CD4-positive, alpha-beta T cell treated with Interleukin-2 at 100 ng/mL for 4 hours (primary cell): ENCODE measurements around the gene LPIN2.
"Not testable (repeated sequence)": the region's sequence is repeated elsewhere in the genome, so short reads cannot be mapped to it uniquely, and the experiment has no call there.

ENCODE experiments used
- DNase-seq: peaks from one replicate; pipeline ENCODE4 v3.0.0-alpha.2; 2020; ENCODE audit warnings: low spot score

The LPIN2 gene

GRCh38 chr18:3007491-3007890 is 5.5 kb downstream of the LPIN2 start:
- DNase-seq = no peak

- DNase-seq = no peak
Measured at GRCh38 chr18:3005462-3005861, 7.5 kb downstream of the LPIN2 start.

DNA sequence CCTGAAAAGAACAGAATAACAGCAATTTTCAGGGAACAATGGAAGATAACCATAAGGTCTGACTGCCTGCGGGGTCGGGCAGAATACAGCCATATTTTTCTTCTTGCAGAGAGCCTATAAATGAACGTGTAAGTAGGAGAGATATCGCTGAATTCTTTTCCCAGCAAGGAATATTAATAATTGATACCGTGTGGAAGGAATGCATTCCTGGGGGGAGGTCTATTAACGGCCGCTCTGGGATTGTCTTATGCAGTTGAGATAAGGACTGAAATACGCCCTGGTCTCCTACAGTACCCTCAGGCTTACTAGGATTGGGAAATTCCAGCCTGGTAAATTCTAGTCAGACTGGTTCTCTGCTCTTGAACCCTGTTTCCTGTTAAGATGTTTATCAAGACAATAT is 9.2 kb downstream of the LPIN2 start:
- DNase-seq = not testable (repeated sequence)

DNA sequence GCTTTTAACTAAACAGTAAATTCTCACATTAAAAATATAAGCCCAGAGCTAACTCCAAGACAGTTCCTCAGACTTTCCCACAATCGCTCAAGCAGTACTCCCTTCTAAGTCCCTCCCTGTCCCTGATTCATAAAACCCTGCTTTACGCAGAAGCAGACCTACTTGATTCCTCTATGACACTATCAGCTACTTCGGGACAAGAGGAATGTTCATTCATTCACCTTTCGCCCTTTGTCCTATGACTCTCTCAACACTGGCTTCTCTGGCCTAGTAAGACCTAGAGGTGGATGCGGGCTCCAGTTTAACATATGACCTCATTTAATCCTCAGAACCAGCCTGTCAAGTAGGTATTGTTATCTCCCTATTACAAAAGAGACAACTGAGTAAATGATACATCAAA is 10.2 kb downstream of the LPIN2 start:
- no peak for DNase-seq

DNA sequence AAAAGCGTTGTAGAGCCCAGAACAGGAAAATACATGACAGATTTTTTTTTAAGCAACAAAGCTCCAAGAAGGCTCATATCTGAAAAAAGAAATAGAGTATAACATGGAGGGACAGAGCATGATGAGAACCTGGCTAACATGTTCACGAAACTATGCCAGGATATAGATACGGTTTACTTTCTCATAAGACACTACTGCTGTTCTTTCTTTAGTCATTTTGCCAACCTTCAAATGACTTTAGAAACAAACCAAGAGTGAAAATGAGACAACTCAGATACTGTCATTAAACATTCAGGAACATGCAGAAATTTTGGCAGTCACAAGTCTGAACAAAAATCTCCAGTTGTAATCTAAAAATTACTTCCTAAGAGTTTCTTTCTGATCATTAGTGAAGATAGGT is 14.3 kb downstream of the LPIN2 start:
- no peak for DNase-seq

- no peak for DNase-seq
Measured at GRCh38 chr18:2997846-2998564, 14.9 kb downstream of the LPIN2 start.

- no peak for DNase-seq
Measured at GRCh38 chr18:2997429-2997828, 15.5 kb downstream of the LPIN2 start.

DNA sequence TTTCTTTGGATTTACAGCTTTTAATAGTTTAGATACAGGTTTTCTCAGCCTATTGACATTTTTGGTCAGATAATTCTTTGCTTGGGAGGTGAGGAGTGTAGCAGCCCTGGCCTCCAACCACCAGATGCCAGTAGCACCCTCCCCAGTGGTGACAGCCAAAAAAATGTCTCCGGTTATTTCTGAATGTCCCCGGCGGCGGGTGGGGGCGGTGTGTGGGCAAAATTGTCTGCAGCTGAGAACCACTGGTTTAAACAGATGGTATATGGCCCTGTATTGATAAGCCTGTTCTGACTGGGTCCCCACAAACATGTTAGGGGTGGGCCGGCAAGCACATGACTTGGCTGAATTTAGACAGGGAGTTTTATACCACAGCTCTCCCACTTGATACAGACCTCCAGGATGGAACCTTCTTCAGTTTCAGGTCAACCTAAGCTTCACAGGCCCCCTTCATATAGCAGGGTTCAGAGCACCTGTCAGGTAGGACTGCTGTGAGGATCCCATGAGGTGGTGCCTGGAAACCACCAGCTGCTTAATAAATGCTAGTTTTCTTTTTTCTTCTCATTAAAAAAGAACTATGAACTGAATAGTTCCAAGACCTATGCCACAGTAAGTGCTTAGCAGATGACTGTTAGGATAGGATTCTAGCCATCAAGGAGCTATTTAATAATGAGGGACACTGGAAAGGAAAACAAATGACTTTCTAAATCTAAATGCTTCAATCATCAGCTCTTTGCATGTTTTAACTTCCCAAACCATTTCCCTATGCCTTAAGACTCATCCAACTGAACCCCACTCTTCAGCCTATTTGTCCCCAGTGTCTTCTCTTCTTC is 18.1 kb downstream of the LPIN2 start:
- DNase-seq = peak; percentile 77

GRCh38 chr18:2994020-2994589 is 18.8 kb downstream of the LPIN2 start:
- DNase-seq = no peak

DNA sequence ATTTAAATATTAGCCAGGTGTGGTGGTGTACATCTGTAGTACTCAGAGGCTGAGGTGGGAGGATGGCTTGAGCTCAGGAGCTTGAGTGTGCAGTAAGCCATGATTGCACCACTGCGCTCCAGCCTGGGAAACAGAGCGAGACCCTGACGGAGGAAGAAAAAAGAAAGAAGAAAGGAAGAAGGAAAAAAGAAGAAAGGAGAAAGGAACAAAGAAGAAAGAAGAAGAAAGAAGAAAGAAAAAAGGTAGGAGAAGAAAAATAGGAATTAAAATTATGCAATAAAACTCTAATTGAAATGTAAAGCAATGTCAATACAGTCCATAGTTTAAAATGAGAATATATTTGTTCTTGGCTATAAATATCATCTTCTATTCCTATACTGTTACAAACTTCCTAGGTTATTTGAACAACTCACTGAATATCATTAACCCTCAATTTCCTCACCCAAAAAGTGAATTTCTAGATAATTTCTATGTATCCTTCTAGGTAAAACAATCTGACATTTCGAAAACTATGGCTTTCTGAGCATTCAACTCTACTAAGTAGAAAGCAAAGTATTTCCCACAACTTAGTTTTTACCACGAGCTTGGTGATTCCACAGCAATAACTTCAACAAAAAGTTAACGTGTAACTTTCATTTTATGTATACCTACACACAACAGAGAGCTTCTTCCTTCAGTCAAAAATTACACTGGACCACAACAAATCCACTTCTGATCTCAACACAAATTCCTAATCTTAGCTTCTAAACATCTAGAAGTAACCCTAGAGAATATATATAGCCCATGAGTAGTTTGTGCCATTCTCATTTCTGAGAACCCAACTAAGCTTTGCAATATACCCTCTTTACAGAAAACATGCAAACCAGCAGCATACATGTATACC is 19.7 kb downstream of the LPIN2 start:
- DNase-seq = no peak

- no peak for DNase-seq
Measured at GRCh38 chr18:2990956-2991640, 21.8 kb downstream of the LPIN2 start.

DNA sequence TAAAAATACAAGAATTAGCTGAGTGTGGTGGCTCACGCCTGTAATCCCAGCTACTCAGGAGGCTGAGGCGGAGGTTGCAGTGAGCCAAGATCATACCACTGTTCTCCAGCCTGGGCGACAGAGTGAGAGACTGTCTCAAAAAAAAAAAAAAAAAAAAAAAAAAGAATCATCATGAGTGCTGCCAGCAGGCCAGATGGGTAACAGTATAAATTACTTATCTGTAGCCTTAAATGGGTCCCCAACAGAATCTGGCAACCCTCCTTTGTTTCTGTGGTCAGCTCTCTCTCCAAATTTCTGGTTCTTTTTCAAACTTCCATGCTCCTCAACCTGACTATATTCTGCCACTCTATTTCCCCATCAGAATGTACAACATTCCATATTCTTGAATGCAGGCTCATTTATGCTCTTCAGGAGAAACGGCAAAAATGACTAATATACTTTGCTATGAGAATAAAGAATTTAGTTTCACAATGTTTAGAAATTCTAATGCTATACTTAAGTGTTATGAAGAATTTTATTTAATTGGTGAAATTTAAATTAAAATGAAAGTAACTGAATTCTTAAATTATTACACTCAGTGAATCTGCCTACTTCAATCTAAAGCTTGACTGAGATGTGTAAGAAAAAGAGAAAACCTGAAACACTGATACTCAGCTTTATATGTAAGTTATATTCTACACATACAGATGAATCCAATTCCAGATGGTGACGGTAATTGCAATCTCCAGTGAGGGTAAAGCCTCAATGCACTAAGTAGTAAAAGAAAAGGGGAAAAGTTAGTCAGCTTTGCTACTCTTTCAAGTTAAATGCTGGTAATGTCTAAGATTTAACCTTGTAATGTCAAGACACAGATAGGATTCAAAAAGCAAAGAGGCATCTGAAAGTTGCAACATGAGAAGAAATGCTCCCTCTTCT is 24.8 kb downstream of the LPIN2 start:
- DNase-seq = no peak

- no peak for DNase-seq
Measured at GRCh38 chr18:2986150-2986865, 26.6 kb downstream of the LPIN2 start.

- DNase-seq = peak; percentile 77
Measured at GRCh38 chr18:2985628-2986027, 27.3 kb downstream of the LPIN2 start.

- DNase-seq = no peak
Measured at GRCh38 chr18:2984703-2985261, 28.2 kb downstream of the LPIN2 start.

GRCh38 chr18:2984091-2984490 is 28.9 kb downstream of the LPIN2 start:
- DNase-seq = no peak

- DNase-seq = no peak
Measured at GRCh38 chr18:2983296-2983695, 29.6 kb downstream of the LPIN2 start.

DNA sequence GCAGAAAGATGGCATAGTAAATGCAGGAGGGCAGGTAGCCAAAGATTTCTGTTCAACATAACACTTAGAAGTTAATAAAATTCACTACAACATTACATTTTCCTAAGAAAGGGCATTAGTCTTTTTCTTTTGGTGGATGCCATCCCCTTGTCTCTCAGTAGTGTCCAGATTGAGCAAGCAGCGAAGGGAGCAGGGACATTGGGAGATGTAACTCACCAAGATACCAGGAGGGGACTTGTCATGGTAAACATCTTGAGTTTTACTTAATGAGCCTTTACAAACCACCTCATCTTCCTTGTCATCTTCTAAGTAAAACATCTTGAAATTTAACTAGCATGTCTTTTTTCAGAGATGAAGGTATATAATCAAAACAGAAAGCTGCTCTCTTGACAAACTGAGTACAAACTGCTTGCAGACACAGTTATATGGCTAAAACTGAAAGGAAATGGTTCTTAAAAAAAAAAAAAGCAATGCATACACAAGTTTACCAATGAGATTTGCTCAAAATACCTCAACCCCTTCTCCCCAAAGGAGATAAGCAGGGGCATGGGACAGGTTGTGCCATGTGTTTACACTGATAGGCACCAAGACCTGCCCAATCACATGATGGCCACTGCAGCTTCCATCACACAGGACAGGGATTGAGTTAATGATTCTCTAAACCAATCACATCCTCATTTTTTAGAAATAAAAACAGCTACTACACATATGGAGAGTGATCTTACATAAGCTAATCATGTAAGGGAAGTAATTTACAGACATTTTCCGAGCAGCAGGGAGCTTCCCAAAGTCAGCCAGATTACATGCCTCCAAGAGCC is 30.3 kb downstream of the LPIN2 start:
- no peak for DNase-seq

GRCh38 chr18:2982022-2982421 is 30.9 kb downstream of the LPIN2 start:
- no peak for DNase-seq
